Mucosa of gallbladder (tissue), 1 donor: ENCODE data around the gene TBX21. TPM values are rescaled to one million over a fixed set of nuclear protein-coding genes. Genes with fewer than 3 reads are reported as not detected.
A peak's percentile ranks its signal among the peaks of the same experiment; 100 is the strongest.

Experiments
- DNase-seq: peaks from one replicate; pipeline ENCODE4 v3.0.0-alpha.2; 2020; ENCODE audit warnings: low spot score
- total RNA-seq: library from RNA; stranded (reverse); gene quantifications from one replicate; pipeline ENCODE4 v1.2.1, GENCODE V29; 2021
- donor health status: DM: no; HTN: no; CAD: no.

TBX21 gene
- total RNA-seq, 1 donor from 2014 or later = 1.8 TPM

GRCh38 chr17:47698749-47699535 lies 34.1 kb upstream of the TBX21 start:
- DNase-seq = peak; percentile 50

GRCh38 chr17:47699536-47699840 lies 33.5 kb upstream of the TBX21 start:
- DNase-seq = no peak

- DNase-seq = no peak
Measured at GRCh38 chr17:47700471-47701449, 32.3 kb upstream of the TBX21 start.

- no peak for DNase-seq
Measured at GRCh38 chr17:47701608-47702007, 31.4 kb upstream of the TBX21 start.

GRCh38 chr17:47702391-47702995 lies 30.5 kb upstream of the TBX21 start:
- no peak for DNase-seq

- no peak for DNase-seq
Measured at GRCh38 chr17:47703191-47703591, 29.8 kb upstream of the TBX21 start.

GRCh38 chr17:47703671-47704070 lies 29.4 kb upstream of the TBX21 start:
- no peak for DNase-seq

GRCh38 chr17:47704116-47704515 lies 28.9 kb upstream of the TBX21 start:
- no peak for DNase-seq

- DNase-seq = no peak
Measured at GRCh38 chr17:47704736-47705135, 28.3 kb upstream of the TBX21 start.

- DNase-seq = no peak
Measured at GRCh38 chr17:47705536-47706530, 27.2 kb upstream of the TBX21 start.

- DNase-seq = no peak
Measured at GRCh38 chr17:47707056-47707804, 25.8 kb upstream of the TBX21 start.

- no peak for DNase-seq
Measured at GRCh38 chr17:47707884-47708283, 25.2 kb upstream of the TBX21 start.

GRCh38 chr17:47708312-47708863 lies 24.6 kb upstream of the TBX21 start:
- DNase-seq = no peak

GRCh38 chr17:47708864-47709541 lies 24.0 kb upstream of the TBX21 start:
- no peak for DNase-seq

GRCh38 chr17:47709594-47709993 lies 23.4 kb upstream of the TBX21 start:
- no peak for DNase-seq

GRCh38 chr17:47711366-47712099 lies 21.5 kb upstream of the TBX21 start:
- no peak for DNase-seq

- no peak for DNase-seq
Measured at GRCh38 chr17:47712330-47713023, 20.6 kb upstream of the TBX21 start.

GRCh38 chr17:47713980-47714700 lies 18.9 kb upstream of the TBX21 start:
- no peak for DNase-seq
